Measurements from ENCODE around the gene COQ4. TPM values are rescaled to one million over a fixed set of nuclear protein-coding genes. Genes with fewer than 3 reads are reported as not detected.
A peak's percentile ranks its signal among the peaks of the same experiment; 100 is the strongest.
"Not testable (repeated sequence)": the region's sequence is repeated elsewhere in the genome, so short reads cannot be mapped to it uniquely, and the experiment has no call there.

Gene COQ4
- total RNA-seq, 3 donors from 2014 or later, result 43.2 to 63.9 (median 59.1) TPM

GRCh38 chr9:128276574-128277270 is 45.9 kb upstream of the COQ4 start:
- DNase-seq (peak in 1 of 3 donors; percentile 31), ATAC-seq (peak; percentile 18)
- intact Hi-C loops (cut with DNase I, micrococcal nuclease), result no loop called here
- Histone ChIP-seq H3K4me3 (peak overlapping the region; percentile 58), H3K4me1 (ENCODE audit: low read depth) (peaks cover 19% of the 10 kb centered on the region), H3K36me3 (ENCODE audit: low read depth) (peaks cover 7% of the 10 kb centered on the region), H3K9me3 (no peaks in the 10 kb centered on the region)
- no peak for TF ChIP-seq CTCF (IDR thresholded peaks at IDR 0.05)

GRCh38 chr9:128279088-128280073 is 43.3 kb upstream of the COQ4 start:
- H3K9me3 ChIP-seq; ATAC-seq; H3K4me3 ChIP-seq; intact Hi-C loops (cut with DNase I, micrococcal nuclease); DNase-seq; H3K36me3 ChIP-seq (ENCODE audit: low read depth): not testable (repeated sequence)
- H3K4me1 ChIP-seq (ENCODE audit: low read depth), result peaks cover 15% of the 10 kb centered on the region

GRCh38 chr9:128280084-128280622 is 42.5 kb upstream of the COQ4 start:
- DNase-seq (no peak), ATAC-seq (no peak)
- TF ChIP-seq CTCF (IDR thresholded peaks at IDR 0.05), result no peak
- intact Hi-C loops (cut with DNase I, micrococcal nuclease), result no loop called here
- peaks cover 8% of the 10 kb centered on the region for H3K4me1 ChIP-seq (ENCODE audit: low read depth)
- H3K9me3 ChIP-seq, result no peaks in the 10 kb centered on the region
- peaks cover 5% of the 10 kb centered on the region for H3K36me3 ChIP-seq (ENCODE audit: low read depth)
- no peak overlapping the region for H3K4me3 ChIP-seq

DNA sequence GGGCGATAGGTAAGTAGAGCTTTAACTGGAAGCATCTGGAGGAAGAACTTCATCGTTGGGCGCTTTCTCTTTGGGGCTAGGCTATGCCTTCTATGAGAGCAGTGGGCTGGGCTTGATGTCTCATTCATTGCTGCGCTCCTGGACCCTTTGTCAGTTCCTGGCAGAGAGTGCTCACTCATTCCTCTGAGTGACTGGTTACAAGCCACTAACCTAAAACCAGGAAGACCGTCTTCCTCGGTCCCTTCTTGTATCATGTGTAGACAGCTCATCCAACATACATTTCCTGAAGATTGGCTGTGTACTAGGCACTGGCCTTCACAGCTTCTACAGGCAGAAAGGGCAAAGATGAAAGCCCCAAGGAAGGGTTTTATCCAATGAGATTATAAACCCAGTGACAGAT is 40.1 kb upstream of the COQ4 start:
- intact Hi-C loops (cut with DNase I, micrococcal nuclease), result no loop called here
- H3K9me3 ChIP-seq, result no peaks in the 10 kb centered on the region
- no peaks in the 10 kb centered on the region for H3K36me3 ChIP-seq (ENCODE audit: low read depth)
- no peak for ATAC-seq
- H3K4me3 ChIP-seq, result no peak overlapping the region
- DNase-seq, result no peak
- no peak for TF ChIP-seq CTCF (IDR thresholded peaks at IDR 0.05)
- H3K4me1 ChIP-seq (ENCODE audit: low read depth), result no peaks in the 10 kb centered on the region

DNA sequence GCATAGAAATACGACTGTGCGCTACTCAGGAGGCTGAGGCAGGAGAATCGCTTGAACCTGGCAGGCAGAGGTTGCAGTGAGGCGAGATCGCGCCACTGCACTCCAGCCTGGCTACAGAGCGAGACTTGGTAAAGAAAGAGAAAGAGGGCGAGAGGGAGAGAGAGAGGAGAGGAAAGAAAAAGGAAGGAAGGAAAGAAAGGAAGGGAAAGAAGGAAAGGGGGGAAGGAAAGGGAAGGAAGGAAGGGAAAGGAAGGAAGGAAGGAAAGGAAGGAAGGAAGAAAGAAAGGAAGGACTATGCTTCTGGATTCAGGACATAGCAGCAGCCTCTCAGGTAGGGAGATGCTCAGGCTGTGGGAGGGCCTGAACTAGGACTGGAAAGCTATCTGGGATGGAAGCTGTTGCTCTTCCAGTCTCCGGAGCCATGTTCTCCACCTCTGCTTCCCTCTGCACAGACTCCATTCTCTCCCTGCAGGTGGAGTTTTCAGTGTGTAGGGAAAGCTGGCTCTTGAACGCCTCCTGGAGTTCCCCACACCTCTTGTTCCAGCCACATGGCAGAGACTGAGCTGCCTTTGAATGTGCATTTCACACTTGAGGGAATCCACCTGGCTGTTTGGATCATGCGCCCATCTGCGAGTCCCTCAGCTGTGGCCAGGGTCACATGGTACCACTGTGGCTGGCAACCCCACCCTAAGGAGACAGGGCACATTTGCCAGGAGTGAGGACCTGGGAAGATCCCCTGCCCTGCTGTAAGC is 37.4 kb upstream of the COQ4 start:
- TF ChIP-seq CTCF (IDR thresholded peaks at IDR 0.05), result no peak
- H3K9me3 ChIP-seq, result no peaks in the 10 kb centered on the region
- ATAC-seq (no peak), DNase-seq (no peak)
- intact Hi-C loops (cut with DNase I, micrococcal nuclease), result no loop called here
- H3K4me1 ChIP-seq (ENCODE audit: low read depth), result no peaks in the 10 kb centered on the region
- no peaks in the 10 kb centered on the region for H3K36me3 ChIP-seq (ENCODE audit: low read depth)
- H3K4me3 ChIP-seq, result no peak overlapping the region
